GM06990 (cell line): Measurements from ENCODE around the gene PANX3.

Experiments
- DNase-seq: peaks from one replicate; pipeline ENCODE4 v3.0.0-alpha.2; 2011; ENCODE audit not compliant: insufficient read length; ENCODE audit errors: extremely low read depth
- H3K27me3 ChIP-seq: replicated peaks from 2 replicates; pipeline ENCODE4 v1.6.0; 2011; ENCODE audit warnings: low read length; ENCODE audit not compliant: control insufficient read depth, insufficient read depth
- H3K36me3 ChIP-seq: 2 replicates; pipeline ENCODE4 v1.5.1; 2011; ENCODE audit warnings: low read length; ENCODE audit not compliant: control insufficient read depth, insufficient read depth
- H3K4me3 ChIP-seq: replicated peaks from 2 replicates; pipeline ENCODE4 v1.5.1; 2011; ENCODE audit warnings: low read depth, mild to moderate bottlenecking, control low read depth, low read length
- CTCF ChIP-seq: IDR thresholded peaks from 2 replicates; pipeline ENCODE4 v1.5.1; 2011; ENCODE audit warnings: low read length, control low read depth, mild to moderate bottlenecking, inconsistent platforms; ENCODE audit not compliant: insufficient read depth, poor library complexity, severe bottlenecking

PANX3 gene

GRCh38 chr11:124662106-124662505 is 50.9 kb downstream of the PANX3 start:
- H3K4me3 ChIP-seq: no peak overlapping the region
- H3K27me3 ChIP-seq: no peaks in the 10 kb centered on the region
- no peak for DNase-seq
- no peak for TF ChIP-seq CTCF
- no peaks in the 10 kb centered on the region for H3K36me3 ChIP-seq

DNA sequence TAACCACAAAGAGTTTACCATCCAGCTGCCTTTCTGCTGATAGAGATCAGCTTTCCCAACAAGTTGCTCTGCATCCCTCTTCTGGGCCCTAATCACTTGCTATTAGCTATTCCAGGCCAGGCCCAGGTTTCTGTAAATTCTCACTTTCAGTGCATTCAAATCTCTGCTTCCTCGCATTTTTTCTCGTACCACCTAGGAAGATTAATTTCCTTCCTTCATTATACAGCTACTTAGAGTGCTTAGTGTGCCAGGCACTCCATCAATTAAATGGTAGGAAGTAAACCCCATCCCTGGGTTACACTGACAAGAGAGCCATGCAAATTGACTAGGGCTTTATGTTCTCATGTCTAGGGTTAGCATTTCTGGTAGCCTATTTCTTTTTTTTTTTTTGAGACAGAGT is 52.6 kb downstream of the PANX3 start:
- no peak for TF ChIP-seq CTCF
- H3K4me3 ChIP-seq: no peak overlapping the region
- H3K27me3 ChIP-seq: no peaks in the 10 kb centered on the region
- H3K36me3 ChIP-seq: no peaks in the 10 kb centered on the region
- no peak for DNase-seq

DNA sequence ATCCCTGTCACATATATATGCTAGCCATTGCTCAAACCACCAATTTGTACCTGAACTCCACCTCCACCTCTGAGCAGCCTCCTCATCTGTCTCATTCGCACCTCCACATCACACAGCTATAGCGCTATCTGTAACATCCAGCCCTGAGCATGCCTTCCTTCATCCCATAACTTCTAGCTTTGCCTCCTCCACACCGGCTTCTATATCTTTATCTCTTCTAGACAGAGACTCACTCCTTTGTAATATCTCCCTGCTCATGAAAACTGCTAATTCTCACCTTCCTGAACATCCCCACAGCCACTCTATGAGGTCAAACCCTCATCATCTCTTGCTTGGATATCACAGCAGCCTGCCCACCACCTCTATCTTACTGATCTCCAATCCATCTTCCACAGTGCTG is 56.4 kb downstream of the PANX3 start:
- Histone ChIP-seq H3K27me3 (no peaks in the 10 kb centered on the region), H3K4me3 (no peak overlapping the region), H3K36me3 (no peaks in the 10 kb centered on the region)
- no peak for TF ChIP-seq CTCF
- no peak for DNase-seq

GRCh38 chr11:124669193-124669592 is 58.0 kb downstream of the PANX3 start:
- DNase-seq: peak; percentile 31
- Histone ChIP-seq H3K36me3 (no peaks in the 10 kb centered on the region), H3K4me3 (no peak overlapping the region), H3K27me3 (no peaks in the 10 kb centered on the region)
- TF ChIP-seq CTCF: peak; percentile 71
